OCI-LY3 (cell line): ENCODE data around the gene PARS2.

ENCODE experiments used
- EZH2phosphoT487 ChIP-seq: fragments of 200-600 bp; shearing (Covaris generic); IDR thresholded peaks from 2 replicates; pipeline ENCODE4 v1.6.1; 2018; ENCODE audit warnings: antibody characterized with exemption, mixed run types, low read depth
- TF ChIP-seq, protein P1 (sequence below): fragments of 200-600, 300-600 bp; sonication (generic); IDR thresholded peaks from 2 replicates; pipeline ENCODE4 v1.5.1; 2014; ENCODE audit warnings: antibody characterized with exemption, low read length, low read depth

DNA sequence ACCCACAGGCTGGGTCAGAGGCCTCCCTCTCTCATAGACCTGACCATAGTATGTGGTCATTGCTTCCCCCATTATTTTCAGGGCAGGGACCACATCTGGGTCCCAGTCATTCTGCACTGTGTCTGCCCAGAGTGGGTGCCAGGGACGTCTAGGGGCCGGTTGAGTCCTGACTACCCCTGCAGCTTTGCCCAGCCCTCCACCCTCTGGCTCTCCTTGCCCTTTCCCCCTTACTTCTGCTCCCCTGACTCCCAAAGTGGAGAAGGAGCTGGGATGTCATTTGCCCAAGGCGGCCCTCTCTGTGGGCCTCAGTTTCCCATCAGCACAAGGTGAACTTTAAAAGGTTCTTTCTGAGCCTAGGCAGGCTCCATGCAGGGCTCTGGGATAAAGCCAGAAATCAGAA is 41.1 kb upstream of the PARS2 start:
- TF ChIP-seq, protein P1, sequence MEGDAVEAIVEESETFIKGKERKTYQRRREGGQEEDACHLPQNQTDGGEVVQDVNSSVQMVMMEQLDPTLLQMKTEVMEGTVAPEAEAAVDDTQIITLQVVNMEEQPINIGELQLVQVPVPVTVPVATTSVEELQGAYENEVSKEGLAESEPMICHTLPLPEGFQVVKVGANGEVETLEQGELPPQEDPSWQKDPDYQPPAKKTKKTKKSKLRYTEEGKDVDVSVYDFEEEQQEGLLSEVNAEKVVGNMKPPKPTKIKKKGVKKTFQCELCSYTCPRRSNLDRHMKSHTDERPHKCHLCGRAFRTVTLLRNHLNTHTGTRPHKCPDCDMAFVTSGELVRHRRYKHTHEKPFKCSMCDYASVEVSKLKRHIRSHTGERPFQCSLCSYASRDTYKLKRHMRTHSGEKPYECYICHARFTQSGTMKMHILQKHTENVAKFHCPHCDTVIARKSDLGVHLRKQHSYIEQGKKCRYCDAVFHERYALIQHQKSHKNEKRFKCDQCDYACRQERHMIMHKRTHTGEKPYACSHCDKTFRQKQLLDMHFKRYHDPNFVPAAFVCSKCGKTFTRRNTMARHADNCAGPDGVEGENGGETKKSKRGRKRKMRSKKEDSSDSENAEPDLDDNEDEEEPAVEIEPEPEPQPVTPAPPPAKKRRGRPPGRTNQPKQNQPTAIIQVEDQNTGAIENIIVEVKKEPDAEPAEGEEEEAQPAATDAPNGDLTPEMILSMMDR: no peak
- TF ChIP-seq EZH2phosphoT487: no peak
